Natural killer cell (primary cell): Measurements from ENCODE around the gene MGMT. TPM values are rescaled to one million over a fixed set of nuclear protein-coding genes. Genes with fewer than 3 reads are reported as not detected.

Source experiments
- ATAC-seq, 3 donors: fragments of 150-1000 bp in 2 of 3; fragments of 200-7000 bp in 1 of 3; cut with Tn5 transposase; 1 replicate in 1 of 3; 2 replicates in 2 of 3; pipeline ENCODE4 v1.10.0; 2021; ENCODE audit warnings: mild to moderate bottlenecking in 2 of 3, moderate library complexity in 2 of 3
- DNase-seq, 2 donors: peaks; one replicate each; pipeline versions ENCODE4 v3.0.0 to v3.0.0-alpha.2; 2013 to 2021; ENCODE audit warnings: mixed read lengths in 1 of 2
- H3K27ac ChIP-seq: one replicate; pipeline ENCODE4 v1.5.1; 2013; ENCODE audit warnings: mild to moderate bottlenecking, low read length
- H3K27me3 ChIP-seq: one replicate; pipeline ENCODE4 v1.6.1; 2013; ENCODE audit warnings: low read length; ENCODE audit not compliant: control insufficient read depth, insufficient read depth
- H3K36me3 ChIP-seq: one replicate; pipeline ENCODE4 v1.6.1; 2013; ENCODE audit warnings: low read length; ENCODE audit not compliant: control insufficient read depth, insufficient read depth
- H3K4me1 ChIP-seq: one replicate; pipeline ENCODE4 v1.6.1; 2013; ENCODE audit warnings: low read length; ENCODE audit not compliant: control insufficient read depth, insufficient read depth
- H3K4me3 ChIP-seq: one replicate; pipeline ENCODE4 v1.5.1; 2013; ENCODE audit warnings: low read length
- H3K9me3 ChIP-seq: one replicate; pipeline ENCODE4 v1.6.1; 2013; ENCODE audit warnings: low read length; ENCODE audit not compliant: control insufficient read depth, insufficient read depth
- H3K27ac Mint-ChIP-seq, 2 donors: one replicate each; pipeline ENCODE4 v1.8.0; 2022; ENCODE audit warnings: mild to moderate bottlenecking in 2 of 2, mixed read lengths in 2 of 2, moderate library complexity in 1 of 2
- H3K27me3 Mint-ChIP-seq, 2 donors: one replicate each; pipeline ENCODE4 v1.8.0; 2022; ENCODE audit warnings: low read depth in 2 of 2, mixed read lengths in 2 of 2
- H3K36me3 Mint-ChIP-seq: one replicate; pipeline ENCODE4 v1.8.0; 2022; ENCODE audit warnings: mixed read lengths
- H3K4me1 Mint-ChIP-seq, 2 donors: one replicate each; pipeline ENCODE4 v1.8.0; 2022; ENCODE audit warnings: mixed read lengths in 2 of 2
- H3K4me3 Mint-ChIP-seq: one replicate; pipeline ENCODE4 v1.8.0; 2022; ENCODE audit warnings: mild to moderate bottlenecking, moderate library complexity, mixed read lengths
- H3K9me3 Mint-ChIP-seq, 2 donors: one replicate each; pipeline ENCODE4 v1.8.0; 2022; ENCODE audit warnings: mixed read lengths in 2 of 2
- CTCF ChIP-seq: fragments of 200-600 bp; IDR thresholded peaks from one replicate; pipeline ENCODE4 v1.8.0; 2022; ENCODE audit warnings: antibody characterized with exemption
- WGBS: methylation state at CpG from one replicate; pipeline ENCODE4 v1.1.7; 2013; ENCODE audit warnings: missing lambda C conversion rate; ENCODE audit not compliant: insufficient coverage; 5-methylcytosine and 5-hydroxymethylcytosine counted together
- intact Hi-C: fragments of 100-400 bp; cut with micrococcal nuclease; formaldehyde crosslinking; loops from one replicate; pipeline ENCODE4 v1.14.2; 2022
- total RNA-seq, 4 donors: library from RNA; stranded (reverse); fragments of 120-200 nt in 1 of 4; gene quantifications; one replicate each; pipeline versions ENCODE4 v1.2.3 to v1.2.4, GENCODE V29; 2013 to 2022

MGMT gene
- total RNA-seq, 3 donors from 2014 or later (not counting 1 experiment from before 2014, with no cell fraction given): 16.5 to 19.7 (median 18.8) TPM

GRCh38 chr10:129541748-129542487 lies 74.9 kb downstream of the MGMT start:
- no peaks in the 10 kb centered on the region for H3K9me3 Mint-ChIP-seq
- H3K27ac Mint-ChIP-seq: no peak overlapping the region
- H3K4me3 Mint-ChIP-seq: no peak overlapping the region
- intact Hi-C loops: no loop called here
- H3K27me3 Mint-ChIP-seq: no peaks in the 10 kb centered on the region
- Histone ChIP-seq H3K4me1 (no peaks in the 10 kb centered on the region), H3K4me3 (no peak overlapping the region), H3K27ac (no peak overlapping the region), H3K27me3 (no peaks in the 10 kb centered on the region), H3K36me3 (no peaks in the 10 kb centered on the region), H3K9me3 (no peaks in the 10 kb centered on the region)
- 96% methylated on average over 21 of the region's 21 CpGs for WGBS
- H3K36me3 Mint-ChIP-seq: peaks cover 7% of the 10 kb centered on the region
- ATAC-seq (no peak), DNase-seq (no peak)
- no peak for TF ChIP-seq CTCF
- H3K4me1 Mint-ChIP-seq: peaks cover 9 to 10% of the 10 kb centered on the region in 2 donors

- Mint-ChIP-seq H3K27ac (no peak overlapping the region), H3K4me3 (no peak overlapping the region), H3K9me3 (no peaks in the 10 kb centered on the region), H3K36me3 (peaks cover under 1% of the 10 kb centered on the region), H3K4me1 (peaks cover 10 to 14% of the 10 kb centered on the region in 2 donors), H3K27me3 (no peaks in the 10 kb centered on the region)
- no peak overlapping the region for H3K27ac ChIP-seq
- TF ChIP-seq CTCF: no peak
- DNase-seq (no peak), ATAC-seq (no peak)
- no peaks in the 10 kb centered on the region for H3K36me3 ChIP-seq
- no peaks in the 10 kb centered on the region for H3K9me3 ChIP-seq
- WGBS: 95% methylated on average over 7 of the region's 10 CpGs
- no peak overlapping the region for H3K4me3 ChIP-seq
- H3K4me1 ChIP-seq: no peaks in the 10 kb centered on the region
- intact Hi-C loops: no loop called here
- H3K27me3 ChIP-seq: no peaks in the 10 kb centered on the region
Measured at GRCh38 chr10:129542589-129542988, 75.5 kb downstream of the MGMT start.

- intact Hi-C loops: no loop called here
- Mint-ChIP-seq H3K27ac (no peak overlapping the region), H3K4me3 (no peak overlapping the region), H3K36me3 (no peaks in the 10 kb centered on the region), H3K27me3 (no peaks in the 10 kb centered on the region), H3K9me3 (no peaks in the 10 kb centered on the region), H3K4me1 (peaks cover 16 to 20% of the 10 kb centered on the region in 2 donors)
- no peak overlapping the region for H3K27ac ChIP-seq
- DNase-seq: no peak
- no peaks in the 10 kb centered on the region for H3K27me3 ChIP-seq
- no peaks in the 10 kb centered on the region for H3K4me1 ChIP-seq
- H3K9me3 ChIP-seq: no peaks in the 10 kb centered on the region
- no peak overlapping the region for H3K4me3 ChIP-seq
- WGBS: 94% methylated on average over 23 of the region's 23 CpGs
- no peaks in the 10 kb centered on the region for H3K36me3 ChIP-seq
- TF ChIP-seq CTCF: no peak
- ATAC-seq: no peak
Measured at GRCh38 chr10:129544205-129545202, 77.5 kb downstream of the MGMT start.
